Body of pancreas (tissue), 4 donors: ENCODE results near the gene CRABP1. TPM values are rescaled to one million over a fixed set of nuclear protein-coding genes. Genes with fewer than 3 reads are reported as not detected.
A peak's percentile ranks its signal among the peaks of the same experiment; 100 is the strongest.
"Not testable (repeated sequence)": the region's sequence is repeated elsewhere in the genome, so short reads cannot be mapped to it uniquely, and the experiment has no call there.

ENCODE experiments used
- ATAC-seq: fragments of 150-250 bp; one replicate; pipeline ENCODE4 v1.9.1; 2016
- DNase-seq, 4 donors: peaks; one replicate each; pipeline ENCODE4 v3.0.0-alpha.2; 2019
- H3K27ac ChIP-seq, 4 donors: fragments of 200-600 bp; sonication (generic); 1 replicate in 3 of 4; 2 replicates in 1 of 4; pipeline versions ENCODE4 v1.5.1 to v1.6.1; 2016 to 2019; ENCODE audit warnings: mild to moderate bottlenecking in 1 of 4, mixed read lengths in 1 of 4, moderate library complexity in 1 of 4
- H3K27me3 ChIP-seq, 2 donors: fragments of 200-600 bp; sonication (generic); one replicate each; pipeline ENCODE4 v1.6.0; 2016; ENCODE audit warnings: mild to moderate bottlenecking in 1 of 2
- H3K36me3 ChIP-seq, 2 donors: fragments of 200-600 bp; sonication (generic); replicated peaks in 1 of 2; 2 replicates each; pipeline ENCODE4 v1.5.1; 2016; ENCODE audit warnings: low read depth in 2 of 2; ENCODE audit not compliant: insufficient read depth in 1 of 2
- H3K4me1 ChIP-seq: fragments of 200-600 bp; sonication (generic); one replicate; pipeline ENCODE4 v1.6.0; 2016
- H3K4me3 ChIP-seq, 2 donors: fragments of 200-600 bp; sonication (generic); 1 replicate in 1 of 2; 2 replicates in 1 of 2; pipeline ENCODE4 v1.5.1; 2016 to 2019
- H3K9me3 ChIP-seq, 3 donors: fragments of 200-600 bp; sonication (generic); 1 replicate in 2 of 3; 2 replicates in 1 of 3; pipeline ENCODE4 v1.5.1; 2016
- CTCF ChIP-seq, 7 experiments: fragments of 450-650 bp in 4 of 7; fragments of 200-600 bp in 3 of 7; sonication (generic) in 3 of 7; IDR thresholded peaks; one replicate each; pipeline ENCODE4 v1.5.1; 2016 to 2019; ENCODE audit warnings: antibody characterized with exemption in 7 of 7
- POLR2A ChIP-seq, 3 donors: fragments of 450-650 bp; IDR thresholded peaks; one replicate each; pipeline ENCODE4 v1.6.1; 2016; ENCODE audit warnings: antibody characterized with exemption in 3 of 3, mild to moderate bottlenecking in 2 of 3
- WGBS, 2 donors: methylation state at CpG; one replicate each; pipeline ENCODE4 v1.1.5; 2017; 5-methylcytosine and 5-hydroxymethylcytosine counted together
- intact Hi-C: fragments of 100-400 bp; cut with DNase I; formaldehyde crosslinking; loops from one replicate; pipeline ENCODE4 v1.15.1; 2023
- total RNA-seq, 2 donors: library from RNA; depleted of rRNA; stranded (reverse); fragments of >200 nt; gene quantifications; one replicate each; pipeline ENCODE4 v1.1.0, GENCODE V29; 2016

CRABP1 gene
- total RNA-seq, 2 donors from 2014 or later: 1.6 TPM; not detected in 1

DNA sequence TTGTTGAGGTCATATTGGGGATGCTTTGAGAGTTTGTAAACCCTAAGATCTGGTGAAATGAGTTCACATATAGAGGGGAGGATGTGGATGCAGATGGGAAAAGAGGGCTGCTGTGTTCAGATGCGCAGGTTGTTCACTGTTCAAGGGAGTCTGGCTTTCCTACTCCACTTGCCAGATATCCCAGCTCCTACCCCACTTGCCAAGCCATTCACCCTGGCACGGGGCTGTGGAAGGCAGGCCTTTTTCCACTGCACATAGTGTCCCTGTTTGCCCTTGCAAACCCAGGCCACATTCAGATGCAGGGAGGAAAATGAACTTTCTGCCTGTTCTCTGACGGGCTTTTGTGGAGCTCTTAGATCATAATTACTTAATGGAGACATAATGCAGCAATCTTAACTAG is 29.0 kb downstream of the CRABP1 start:
- Histone ChIP-seq H3K36me3 (no peaks in the 10 kb centered on the region), H3K4me1 (no peaks in the 10 kb centered on the region), H3K9me3 (no peaks in the 10 kb centered on the region), H3K4me3 (no peak overlapping the region), H3K27me3 (no peaks in the 10 kb centered on the region), H3K27ac (no peak overlapping the region)
- intact Hi-C loops: no loop called here
- DNase-seq (no peak), ATAC-seq (no peak)
- 64% methylated on average over 3 of the region's 3 CpGs for WGBS, 2 donors
- TF ChIP-seq POLR2A (IDR thresholded peaks at IDR 0.05): no peak
- TF ChIP-seq CTCF (IDR thresholded peaks at IDR 0.05): no peak

DNA sequence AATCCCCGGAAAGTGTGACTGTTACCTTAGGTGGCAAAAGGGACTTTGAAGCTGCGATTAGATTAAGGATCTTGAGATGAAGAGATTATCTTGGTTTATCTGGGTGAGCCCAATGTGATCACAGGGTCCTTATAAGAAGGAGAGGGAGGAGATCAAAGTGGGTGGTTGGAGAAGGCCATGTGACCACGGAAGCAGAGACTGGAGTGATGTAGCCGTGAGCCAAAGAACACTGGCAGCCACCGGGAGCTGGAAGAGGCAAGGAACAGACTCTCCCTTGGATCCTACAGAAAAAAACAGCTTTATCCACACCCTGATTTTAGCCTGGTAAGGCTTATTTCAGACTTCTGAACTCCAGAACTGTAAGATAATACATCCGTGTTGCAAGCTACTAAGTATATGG is 29.9 kb downstream of the CRABP1 start:
- no peaks in the 10 kb centered on the region for H3K36me3 ChIP-seq
- peaks cover 7% of the 10 kb centered on the region for H3K4me1 ChIP-seq
- intact Hi-C loops: no loop called here
- H3K4me3 ChIP-seq: no peak overlapping the region
- 79 to 81% methylated on average over 6 of the region's 6 CpGs for WGBS, 2 donors
- H3K9me3 ChIP-seq: no peaks in the 10 kb centered on the region
- H3K27ac ChIP-seq: no peak overlapping the region
- no peak for TF ChIP-seq POLR2A (IDR thresholded peaks at IDR 0.05)
- no peak for TF ChIP-seq CTCF (IDR thresholded peaks at IDR 0.05)
- no peaks in the 10 kb centered on the region for H3K27me3 ChIP-seq
- no peak for ATAC-seq
- DNase-seq: no peak

DNA sequence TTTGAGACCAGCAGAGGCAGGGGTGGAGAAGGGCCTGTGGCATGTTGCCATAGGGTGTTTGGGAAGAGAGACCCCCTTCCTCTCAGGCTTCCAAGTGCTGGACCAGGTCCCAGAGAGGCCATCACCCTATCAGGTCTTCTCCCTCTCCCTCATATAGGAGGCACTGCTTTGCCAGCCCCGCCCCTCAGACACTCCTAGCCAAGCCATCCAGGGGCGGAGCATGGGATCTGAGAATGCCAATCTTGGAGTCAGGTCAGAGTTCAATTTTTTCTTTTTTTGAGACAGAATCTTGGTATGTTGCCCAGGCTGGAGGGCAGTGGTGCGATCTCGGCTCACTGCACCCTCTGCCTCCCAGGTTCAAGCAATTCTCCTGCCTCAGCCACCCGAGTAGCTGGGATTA is 32.7 kb downstream of the CRABP1 start:
- DNase-seq (peak in 2 of 4 donors; percentile 7 to 35), ATAC-seq (no peak)
- 44 to 46% methylated on average over 5 of the region's 5 CpGs for WGBS, 2 donors
- Histone ChIP-seq H3K9me3 (no peaks in the 10 kb centered on the region), H3K27me3 (no peaks in the 10 kb centered on the region), H3K4me1 (peaks cover 9% of the 10 kb centered on the region), H3K27ac (no peak overlapping the region), H3K4me3 (no peak overlapping the region), H3K36me3 (no peaks in the 10 kb centered on the region)
- TF ChIP-seq POLR2A (IDR thresholded peaks at IDR 0.05) (no peak), CTCF (IDR thresholded peaks at IDR 0.05) (no peak)
- intact Hi-C loops: no loop called here

GRCh38 chr15:78374436-78375393 is 34.6 kb downstream of the CRABP1 start:
- Histone ChIP-seq H3K36me3 (no peaks in the 10 kb centered on the region), H3K4me3 (no peak overlapping the region), H3K27ac (no peak overlapping the region), H3K27me3 (no peaks in the 10 kb centered on the region), H3K4me1 (peaks cover 9% of the 10 kb centered on the region), H3K9me3 (no peaks in the 10 kb centered on the region)
- WGBS, 2 donors: 38 to 52% methylated on average over 14 of the region's 14 CpGs
- ATAC-seq: peak; percentile 27
- peak in 3 of 4 donors; percentile 13 to 17 (median 16) for DNase-seq
- TF ChIP-seq CTCF (IDR thresholded peaks at IDR 0.05) (no peak), POLR2A (IDR thresholded peaks at IDR 0.05) (no peak)
- intact Hi-C loops: no loop called here

- DNase-seq, intact Hi-C loops, H3K27ac ChIP-seq, ATAC-seq, H3K36me3 ChIP-seq, H3K27me3 ChIP-seq, H3K4me3 ChIP-seq, H3K4me1 ChIP-seq, H3K9me3 ChIP-seq: not testable (repeated sequence)
- 75 to 92% methylated on average over 1 of the region's 1 CpG for whole genome bisulfite sequencing, 2 donors
Measured at GRCh38 chr15:78380143-78380542, 40.0 kb downstream of the CRABP1 start.
